OCI-LY3 (cell line): ENCODE data around the gene MTUS2.

Source experiments
- H2AFZ ChIP-seq: fragments of 200-600, 300-600 bp; shearing (Covaris generic); 2 replicates; pipeline ENCODE4 v1.6.0; 2014; ENCODE audit warnings: antibody characterized with exemption, low read depth, low read length
- H3K27ac ChIP-seq: fragments of 200-600, 300-600 bp; sonication (generic); 2 replicates; pipeline ENCODE4 v1.5.1; 2014; ENCODE audit warnings: mild to moderate bottlenecking, low read length, moderate library complexity, mixed read lengths
- H3K27me3 ChIP-seq: fragments of 200-600, 300-600 bp; sonication (generic); 2 replicates; pipeline ENCODE4 v1.6.1; 2014; ENCODE audit warnings: low read depth, low read length, mixed read lengths
- H3K36me3 ChIP-seq: fragments of 200-600, 300-600 bp; sonication (generic); replicated peaks from 2 replicates; pipeline ENCODE3; 2014; ENCODE audit warnings: low read depth, low read length, mixed read lengths
- H3K4me1 ChIP-seq: fragments of 300-600, 200-600 bp; sonication (generic); 2 replicates; pipeline ENCODE4 v1.6.1; 2014; ENCODE audit warnings: low read length, mixed read lengths
- H3K4me2 ChIP-seq: fragments of 200-600, 300-600 bp; sonication (generic); 2 replicates; pipeline ENCODE4 v1.6.1; 2014; ENCODE audit warnings: low read length, mixed read lengths
- H3K4me3 ChIP-seq: fragments of 300-600, 200-600 bp; sonication (generic); 2 replicates; pipeline ENCODE4 v1.5.1; 2014; ENCODE audit warnings: antibody characterized with exemption, mild to moderate bottlenecking, low read length, moderate library complexity
- H3K79me2 ChIP-seq: fragments of 300-600, 200-600 bp; shearing (Covaris generic); 2 replicates; pipeline ENCODE4 v1.6.1; 2014; ENCODE audit warnings: mild to moderate bottlenecking, low read length, mixed read lengths
- H3K9ac ChIP-seq: fragments of 300-600, 200-600 bp; shearing (Covaris generic); 2 replicates; pipeline ENCODE4 v1.6.0; 2014; ENCODE audit warnings: mild to moderate bottlenecking, low read length, moderate library complexity
- H3K9me3 ChIP-seq: fragments of 200-600, 300-600 bp; shearing (Covaris generic); 2 replicates; pipeline ENCODE4 v1.6.1; 2014; ENCODE audit warnings: low read length, mixed read lengths; ENCODE audit not compliant: insufficient read depth
- H4K20me1 ChIP-seq: fragments of 200-600, 300-600 bp; sonication (generic); 2 replicates; pipeline ENCODE4 v1.6.1; 2016; ENCODE audit warnings: low read length, mixed read lengths; ENCODE audit not compliant: insufficient read depth
- EZH2phosphoT487 ChIP-seq: fragments of 200-600 bp; shearing (Covaris generic); IDR thresholded peaks from 2 replicates; pipeline ENCODE4 v1.6.1; 2018; ENCODE audit warnings: antibody characterized with exemption, mixed run types, low read depth
- TF ChIP-seq, protein P1 (sequence below): fragments of 200-600, 300-600 bp; sonication (generic); IDR thresholded peaks from 2 replicates; pipeline ENCODE4 v1.5.1; 2014; ENCODE audit warnings: antibody characterized with exemption, low read length, low read depth

MTUS2 gene

DNA sequence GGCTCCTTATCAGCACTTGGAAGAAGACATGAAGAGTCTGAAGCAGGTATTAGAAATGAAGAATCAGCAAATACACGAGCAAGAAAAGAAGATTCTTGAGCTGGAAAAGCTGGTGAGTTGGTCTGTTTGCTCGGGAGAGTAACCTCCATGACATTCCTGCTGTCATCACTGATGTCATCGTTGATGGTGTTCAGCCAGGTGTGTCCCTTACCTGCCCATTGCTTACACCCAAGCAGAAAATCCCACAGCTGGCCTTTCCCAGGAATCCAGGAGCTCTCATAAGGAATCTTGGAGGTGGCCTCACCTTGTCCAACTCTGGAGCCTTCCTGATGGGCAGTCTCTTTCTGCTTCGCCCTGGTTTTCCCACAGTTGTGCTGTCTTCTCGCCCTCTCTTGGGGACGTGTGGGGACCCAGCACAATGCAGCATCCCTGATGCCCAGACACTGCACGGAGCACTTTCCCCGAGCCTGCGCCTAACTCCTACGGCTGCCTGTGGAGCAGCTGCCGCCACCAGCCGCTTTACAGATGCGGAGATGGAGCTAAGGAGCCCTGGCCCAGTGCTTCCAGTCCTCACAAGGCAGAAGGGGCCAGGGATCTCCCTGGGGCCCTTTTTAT lies 678.4 kb downstream of the MTUS2 start:
- no peaks in the 10 kb centered on the region for H3K27me3 ChIP-seq
- TF ChIP-seq EZH2phosphoT487: no peak
- TF ChIP-seq, protein P1, sequence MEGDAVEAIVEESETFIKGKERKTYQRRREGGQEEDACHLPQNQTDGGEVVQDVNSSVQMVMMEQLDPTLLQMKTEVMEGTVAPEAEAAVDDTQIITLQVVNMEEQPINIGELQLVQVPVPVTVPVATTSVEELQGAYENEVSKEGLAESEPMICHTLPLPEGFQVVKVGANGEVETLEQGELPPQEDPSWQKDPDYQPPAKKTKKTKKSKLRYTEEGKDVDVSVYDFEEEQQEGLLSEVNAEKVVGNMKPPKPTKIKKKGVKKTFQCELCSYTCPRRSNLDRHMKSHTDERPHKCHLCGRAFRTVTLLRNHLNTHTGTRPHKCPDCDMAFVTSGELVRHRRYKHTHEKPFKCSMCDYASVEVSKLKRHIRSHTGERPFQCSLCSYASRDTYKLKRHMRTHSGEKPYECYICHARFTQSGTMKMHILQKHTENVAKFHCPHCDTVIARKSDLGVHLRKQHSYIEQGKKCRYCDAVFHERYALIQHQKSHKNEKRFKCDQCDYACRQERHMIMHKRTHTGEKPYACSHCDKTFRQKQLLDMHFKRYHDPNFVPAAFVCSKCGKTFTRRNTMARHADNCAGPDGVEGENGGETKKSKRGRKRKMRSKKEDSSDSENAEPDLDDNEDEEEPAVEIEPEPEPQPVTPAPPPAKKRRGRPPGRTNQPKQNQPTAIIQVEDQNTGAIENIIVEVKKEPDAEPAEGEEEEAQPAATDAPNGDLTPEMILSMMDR: no peak
- peaks cover 36% of the 10 kb centered on the region for H3K4me1 ChIP-seq
- no peaks in the 10 kb centered on the region for H4K20me1 ChIP-seq
- H2AFZ ChIP-seq: no peak overlapping the region
- H3K79me2 ChIP-seq: no peaks in the 10 kb centered on the region
- no peak overlapping the region for H3K9ac ChIP-seq
- H3K4me3 ChIP-seq: no peak overlapping the region
- H3K36me3 ChIP-seq: no peaks in the 10 kb centered on the region
- H3K27ac ChIP-seq: no peak overlapping the region
- H3K4me2 ChIP-seq: no peak overlapping the region
- no peaks in the 10 kb centered on the region for H3K9me3 ChIP-seq

DNA sequence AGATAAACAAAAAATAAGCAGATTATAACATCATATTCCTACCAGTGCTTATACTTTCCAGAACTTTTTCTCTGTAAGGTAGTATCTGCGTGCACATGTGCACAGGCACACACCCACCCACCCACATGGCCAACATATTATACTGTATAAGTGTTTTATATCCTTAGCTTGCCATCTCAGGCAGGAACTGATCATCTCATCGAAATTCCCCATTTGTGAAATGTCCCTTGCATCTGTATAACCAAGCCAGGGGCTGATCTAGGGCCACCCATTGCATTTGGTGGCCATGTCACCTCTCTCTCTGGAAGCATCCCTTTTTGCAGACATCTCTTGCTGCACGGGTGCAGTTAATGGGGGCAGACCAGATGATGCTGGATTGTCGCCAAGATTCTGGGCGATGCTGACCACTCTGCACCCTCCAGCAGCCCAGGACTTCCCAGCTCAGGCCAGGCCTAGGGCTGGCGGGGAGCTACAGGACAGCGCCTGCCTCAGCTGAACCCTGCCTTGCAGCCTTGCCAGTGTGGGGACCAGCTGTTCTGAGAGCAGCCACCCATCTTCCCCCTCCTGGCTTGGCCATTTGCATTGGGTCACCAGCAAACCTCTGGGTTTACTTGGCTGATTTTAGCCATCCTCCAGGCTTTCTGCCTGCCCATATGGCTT lies 679.5 kb downstream of the MTUS2 start:
- Histone ChIP-seq H3K4me2 (no peak overlapping the region), H3K27me3 (no peaks in the 10 kb centered on the region), H3K4me3 (no peak overlapping the region), H4K20me1 (no peaks in the 10 kb centered on the region), H2AFZ (no peak overlapping the region), H3K27ac (no peak overlapping the region), H3K9ac (no peak overlapping the region), H3K9me3 (no peaks in the 10 kb centered on the region), H3K36me3 (no peaks in the 10 kb centered on the region), H3K79me2 (no peaks in the 10 kb centered on the region), H3K4me1 (peaks cover 25% of the 10 kb centered on the region)
- TF ChIP-seq, protein P1: no peak
- TF ChIP-seq EZH2phosphoT487: no peak

DNA sequence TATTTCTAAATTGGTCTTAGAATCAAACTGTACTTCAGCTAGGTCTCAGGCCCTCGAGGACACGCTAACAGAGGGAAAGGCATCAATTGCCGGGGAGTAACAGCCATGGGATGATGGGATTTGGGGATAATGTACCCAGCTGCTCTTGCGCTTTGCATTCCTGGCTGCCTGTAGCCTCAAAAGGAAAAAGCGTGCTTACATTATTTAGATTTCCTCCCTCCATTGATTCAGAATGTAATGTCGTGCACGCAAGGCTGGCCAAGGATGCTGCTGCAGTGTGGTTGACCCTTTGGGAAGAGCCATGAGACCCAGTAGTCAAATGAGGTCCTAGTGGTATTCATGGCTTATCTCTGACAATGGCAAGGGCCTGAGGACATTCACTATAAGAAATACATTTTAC lies 680.2 kb downstream of the MTUS2 start:
- Histone ChIP-seq H3K4me2 (no peak overlapping the region), H3K4me3 (no peak overlapping the region), H3K9ac (no peak overlapping the region)

DNA sequence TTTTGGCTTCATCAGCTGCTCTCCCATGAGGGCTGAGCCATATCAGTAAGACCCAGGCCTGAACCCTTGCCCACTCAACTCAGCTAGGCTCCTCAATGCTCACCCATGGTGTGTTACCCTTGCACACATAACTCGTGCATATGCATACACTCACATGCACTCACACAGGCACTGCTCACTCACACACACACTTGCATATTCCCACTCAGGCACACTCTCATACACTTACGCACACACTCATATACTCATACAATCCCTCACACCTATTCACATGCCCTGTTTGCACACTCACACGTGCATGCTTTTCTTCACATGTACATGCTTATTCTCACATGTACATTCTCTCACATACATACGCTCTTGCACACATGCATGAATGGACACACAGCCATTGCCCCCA lies 681.5 kb downstream of the MTUS2 start:
- Histone ChIP-seq H3K4me1 (peaks cover 11% of the 10 kb centered on the region), H2AFZ (no peak overlapping the region), H3K36me3 (no peaks in the 10 kb centered on the region), H3K9me3 (no peaks in the 10 kb centered on the region), H3K4me2 (no peak overlapping the region), H3K4me3 (no peak overlapping the region), H3K9ac (no peak overlapping the region), H3K27me3 (no peaks in the 10 kb centered on the region), H3K27ac (no peak overlapping the region), H4K20me1 (no peaks in the 10 kb centered on the region), H3K79me2 (no peaks in the 10 kb centered on the region)
- TF ChIP-seq EZH2phosphoT487: no peak
- TF ChIP-seq, protein P1: no peak

More for the DNA sequence above, 680.2 kb downstream of the MTUS2 start:
- Histone ChIP-seq H3K4me1 (peaks cover 18% of the 10 kb centered on the region), H3K27ac (no peak overlapping the region), H3K79me2 (no peaks in the 10 kb centered on the region), H3K9me3 (no peaks in the 10 kb centered on the region), H3K36me3 (no peaks in the 10 kb centered on the region), H4K20me1 (no peaks in the 10 kb centered on the region), H3K27me3 (no peaks in the 10 kb centered on the region), H2AFZ (no peak overlapping the region)
- TF ChIP-seq EZH2phosphoT487: no peak
- TF ChIP-seq, protein P1: no peak
